NCI-H2227 (cell line): ENCODE data around the gene POU6F1.
"Not testable (repeated sequence)": the region's sequence is repeated elsewhere in the genome, so short reads cannot be mapped to it uniquely, and the experiment has no call there.

ENCODE experiments used
- DNase-seq: peaks from one replicate; lab custom pipeline; 2025; ENCODE audit not compliant: unreplicated experiment; lab: John Stamatoyannopoulos, UW

The POU6F1 gene

DNA sequence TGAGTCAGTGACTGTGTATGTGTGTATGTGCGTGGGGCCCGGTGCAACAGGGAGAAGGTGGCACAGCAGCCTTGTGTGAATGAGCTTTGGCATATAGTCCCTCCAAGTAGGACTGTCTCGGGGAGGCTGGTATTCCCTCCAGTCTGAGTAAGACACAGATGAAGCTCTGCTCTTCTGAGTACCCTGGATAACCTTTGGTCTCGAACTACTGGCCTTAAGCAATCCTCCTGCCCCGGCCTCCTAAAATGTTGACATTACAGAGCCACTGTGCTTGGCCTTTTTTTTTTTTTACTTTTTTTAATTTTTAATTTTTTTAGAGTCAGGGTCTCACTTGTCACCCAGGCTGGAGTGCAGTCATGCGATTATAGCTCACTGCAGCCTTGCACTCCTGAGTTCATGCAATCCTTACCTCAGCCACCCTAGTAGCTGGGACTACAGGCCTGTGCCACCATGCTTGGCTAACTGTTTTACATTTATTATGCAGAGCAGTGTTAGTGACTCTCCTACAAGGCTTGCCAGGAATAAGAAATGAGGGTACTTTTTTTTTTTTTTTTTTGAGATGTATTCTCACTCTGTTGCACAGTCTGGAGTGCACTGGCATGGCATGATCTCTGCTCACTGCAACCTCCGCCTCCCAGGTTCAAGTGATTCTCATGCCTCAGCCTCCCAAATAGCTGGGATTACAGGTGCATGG lies 11.4 kb upstream of the POU6F1 start:
- no peak for DNase-seq

DNA sequence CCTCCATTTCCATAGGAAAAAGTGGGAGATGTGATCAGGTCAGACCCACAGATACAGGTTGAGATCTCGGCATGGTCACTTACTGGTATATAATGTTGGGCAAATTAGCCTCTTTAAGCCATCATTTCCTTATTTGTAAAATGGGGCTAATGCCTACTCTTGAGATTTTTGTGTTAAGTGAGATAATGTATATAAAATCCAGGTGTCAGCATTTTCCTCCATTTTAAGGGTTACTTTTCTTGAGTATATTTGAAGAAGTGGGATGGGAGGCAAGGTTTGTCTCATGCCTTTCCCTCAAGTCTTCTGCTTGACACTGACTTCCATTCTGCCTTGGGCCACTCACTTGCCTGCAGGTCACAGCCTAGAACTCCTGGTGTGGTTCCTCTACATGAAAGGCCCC lies 10.1 kb upstream of the POU6F1 start:
- DNase-seq: no peak

DNA sequence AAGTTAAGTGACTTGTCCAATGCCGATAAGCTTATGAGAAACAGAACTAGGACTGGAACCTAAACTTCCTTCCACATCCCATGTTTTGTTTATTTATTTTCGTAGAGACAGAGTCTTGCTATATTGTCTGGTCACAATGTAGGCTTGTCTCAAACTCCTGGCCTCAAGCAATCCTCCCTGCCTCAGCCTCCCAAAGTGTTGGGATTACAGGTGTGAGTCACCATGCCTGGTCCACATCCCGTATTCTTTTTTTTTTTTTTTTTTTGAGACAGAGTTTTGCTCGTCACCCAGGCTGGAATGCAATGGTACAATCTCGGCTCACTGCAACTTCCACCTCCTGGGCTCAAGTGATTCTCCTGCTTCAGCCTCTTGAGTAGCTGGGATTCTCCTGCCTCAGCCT lies 9.2 kb upstream of the POU6F1 start:
- DNase-seq: not testable (repeated sequence)

DNA sequence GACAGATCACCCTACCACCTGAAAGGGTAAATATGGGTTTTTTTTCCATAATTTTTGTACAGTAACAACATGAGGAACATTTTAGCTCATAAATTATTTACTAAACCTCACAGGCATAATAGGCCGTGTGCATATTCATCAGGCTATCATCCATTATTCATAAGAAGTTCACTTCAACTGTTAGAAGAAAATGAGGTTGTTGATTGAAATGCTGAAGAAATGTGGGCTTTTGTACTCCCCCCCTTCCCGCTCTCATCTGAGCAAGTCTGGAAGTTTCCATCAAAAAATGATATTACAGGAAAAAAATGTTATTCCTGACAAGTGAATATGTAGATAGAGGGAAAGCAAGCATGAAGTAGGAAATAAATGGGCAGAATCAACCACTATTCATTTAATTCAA lies 7.9 kb upstream of the POU6F1 start:
- no peak for DNase-seq

DNA sequence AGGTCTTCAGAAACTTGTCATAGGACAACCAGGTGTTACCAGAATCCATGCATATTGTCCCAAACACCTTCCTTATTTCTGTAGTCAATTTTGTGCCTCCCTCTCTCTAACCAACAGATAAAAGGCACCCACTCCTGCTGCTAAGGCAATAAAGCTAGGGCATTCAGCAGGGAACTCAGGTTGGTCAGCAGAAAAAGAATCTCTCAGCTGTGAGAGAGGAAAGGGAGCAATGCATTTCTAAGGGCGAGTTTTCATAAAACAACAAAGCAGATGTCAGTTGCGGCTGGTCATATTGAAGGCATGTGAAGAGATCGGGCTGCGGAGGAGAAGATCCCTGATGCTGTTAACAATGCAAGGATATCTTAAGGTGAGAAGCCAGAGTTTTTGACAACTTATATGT lies 7.4 kb upstream of the POU6F1 start:
- no peak for DNase-seq

DNA sequence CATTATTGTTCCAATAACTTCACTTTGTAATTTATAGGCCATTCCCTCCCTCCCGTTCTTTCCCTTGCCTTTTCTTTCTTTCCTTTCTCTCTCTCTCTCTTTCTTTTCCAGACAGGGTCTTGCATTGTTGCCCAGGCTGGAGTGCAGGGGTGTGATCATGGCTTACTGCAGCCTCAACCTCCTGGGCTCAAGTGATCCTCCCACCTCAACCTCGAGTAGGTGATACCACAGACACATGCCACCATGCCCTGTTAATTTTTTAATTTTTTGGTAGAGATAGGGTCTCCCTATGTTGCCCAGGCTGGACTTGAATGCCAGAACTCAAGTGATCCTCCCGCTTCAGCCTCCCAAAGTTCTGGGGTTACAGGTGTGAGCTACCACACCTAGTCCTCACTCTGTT lies 6.8 kb upstream of the POU6F1 start:
- no peak for DNase-seq

DNA sequence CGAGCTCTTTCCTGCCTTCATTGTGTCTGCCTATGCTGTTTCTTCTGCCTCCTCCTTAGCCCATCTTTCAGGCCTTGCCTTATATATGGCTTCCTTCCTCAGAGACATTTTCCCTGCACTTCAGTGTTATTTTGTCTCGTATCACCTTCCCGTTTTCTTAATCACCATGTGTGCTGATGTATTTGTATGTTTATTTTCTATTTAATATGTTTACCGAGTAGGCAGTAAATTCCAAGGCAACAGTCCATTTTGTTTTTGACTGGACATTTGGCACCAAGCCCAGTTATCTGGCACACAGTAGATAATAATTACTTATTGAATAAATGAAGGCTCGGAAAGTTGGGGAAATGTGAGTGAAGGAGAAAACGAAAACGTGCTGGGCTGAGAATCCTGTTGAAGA lies 4.6 kb upstream of the POU6F1 start:
- peak; percentile 52 for DNase-seq

DNA sequence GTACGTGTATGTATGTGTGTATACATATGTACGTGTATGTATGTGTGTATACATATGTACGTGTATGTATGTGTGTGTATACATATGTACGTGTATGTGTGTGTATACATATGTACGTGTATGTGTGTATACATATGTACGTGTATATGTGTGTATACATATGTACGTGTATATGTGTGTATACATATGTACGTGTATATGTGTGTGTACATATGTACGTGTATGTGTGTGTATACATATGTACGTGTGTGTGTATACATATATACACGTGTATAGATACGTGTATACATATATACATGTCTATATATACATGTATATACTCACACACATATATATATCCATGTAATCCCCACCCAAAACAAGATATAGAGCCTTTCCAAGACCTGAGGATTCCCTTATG lies 2.0 kb upstream of the POU6F1 start:
- not testable (repeated sequence) for DNase-seq

DNA sequence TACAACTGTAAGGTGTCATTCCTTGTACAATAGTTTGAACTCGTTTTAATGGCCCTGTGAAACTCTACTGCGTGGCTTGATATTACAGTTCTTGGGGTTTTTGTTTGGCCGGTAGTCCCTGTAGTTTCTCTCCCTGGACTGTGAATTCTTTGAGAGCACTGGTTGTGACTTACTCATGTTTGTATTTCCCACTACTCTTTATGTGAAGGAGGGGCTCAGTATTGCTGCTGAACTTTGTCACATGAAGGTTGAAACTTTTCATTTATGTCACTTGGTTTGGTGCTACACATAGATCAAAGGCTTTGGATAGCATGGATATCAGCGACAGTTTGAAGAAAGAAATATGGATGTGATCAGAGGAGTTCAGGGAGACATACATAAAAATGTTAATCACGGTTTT lies 1.5 kb upstream of the POU6F1 start:
- no peak for DNase-seq

DNA sequence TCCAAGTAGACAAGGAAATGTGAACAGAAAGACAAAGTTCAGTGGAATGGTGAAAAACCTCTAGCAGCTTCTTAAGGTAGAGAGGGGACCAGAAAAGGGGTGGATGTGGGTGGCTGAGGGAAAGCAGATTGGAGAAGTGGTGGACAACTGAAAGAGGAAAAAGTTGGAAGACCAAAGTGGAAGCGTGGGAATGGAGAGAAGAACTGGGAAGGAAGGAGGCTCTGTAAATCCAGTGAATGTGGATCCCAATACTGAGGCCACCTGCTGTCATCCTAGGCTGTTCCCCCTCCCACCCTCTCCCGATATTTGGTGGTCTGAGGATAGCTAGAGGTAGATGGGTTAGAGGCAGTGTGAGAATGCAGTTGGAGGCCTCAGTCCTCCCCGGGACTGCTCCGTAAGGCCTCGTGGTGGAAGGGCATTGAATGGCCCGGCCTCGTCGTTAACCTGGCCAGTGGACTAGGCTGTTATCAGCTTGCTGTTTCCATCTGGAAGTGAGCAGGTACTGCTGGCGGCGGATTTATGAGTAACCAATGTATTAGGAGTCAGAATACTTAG lies 822 bp upstream of the POU6F1 start:
- peak; percentile 5 for DNase-seq

DNA sequence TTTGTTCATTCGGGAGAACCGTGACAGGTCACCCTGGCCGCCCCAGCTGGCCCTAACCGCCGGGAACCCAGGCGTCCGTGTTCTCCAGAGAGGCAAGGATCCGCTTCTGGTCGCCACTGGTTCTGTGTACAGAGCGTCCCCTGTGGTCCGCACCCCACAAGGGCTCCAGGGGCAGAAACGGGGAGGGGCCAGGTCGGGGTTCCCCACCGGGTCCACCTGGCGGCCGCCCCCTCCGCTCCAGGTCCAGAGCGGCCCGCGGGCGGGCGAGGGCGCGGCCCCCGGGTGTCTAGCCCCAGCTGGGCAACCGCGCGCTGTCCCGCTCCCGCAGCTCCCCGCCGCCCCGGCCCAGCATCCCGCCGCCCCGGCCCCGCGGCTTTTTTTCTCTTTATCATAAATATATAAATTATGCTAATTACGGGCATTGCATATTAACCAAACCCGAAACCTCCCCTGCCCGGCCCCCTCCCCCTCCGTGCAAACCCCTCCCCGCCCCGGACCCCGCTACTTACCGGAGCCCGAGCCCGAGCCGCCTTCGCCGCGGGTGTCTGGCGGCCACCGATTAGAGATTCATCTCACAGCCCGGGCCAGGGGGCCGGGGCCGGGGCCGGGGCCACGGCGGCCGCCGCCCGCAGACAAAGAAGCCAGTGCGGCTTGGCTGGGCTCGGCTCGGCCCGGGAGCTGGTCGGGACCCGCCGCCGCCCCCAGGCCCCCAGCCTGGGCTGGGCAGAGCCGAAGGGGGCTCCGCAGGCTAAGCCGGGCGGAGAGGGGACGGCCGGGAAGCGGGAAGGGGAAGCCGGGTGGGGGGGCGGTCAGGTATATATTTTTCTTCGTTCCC lies 512 bp downstream of the POU6F1 start:
- DNase-seq: peak; percentile 39

DNA sequence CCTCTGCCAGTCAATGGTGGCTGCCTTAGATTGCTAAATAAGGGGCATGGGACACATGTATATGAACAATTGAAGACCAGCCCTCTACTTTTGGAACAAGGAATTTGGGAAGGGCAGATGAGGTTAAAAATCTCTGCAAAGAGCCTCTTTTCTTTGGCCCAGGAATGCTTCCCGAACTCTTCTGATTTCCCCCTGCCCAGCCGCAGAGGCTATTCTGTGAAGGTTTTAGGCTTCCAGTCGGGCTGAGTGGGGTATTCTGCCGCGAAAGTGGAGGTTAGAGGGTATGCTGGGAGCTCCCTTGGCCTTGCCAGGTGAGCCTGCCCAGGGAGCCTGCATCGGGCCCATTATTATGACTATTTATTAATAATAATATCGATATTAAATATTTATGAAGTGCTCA lies 1.2 kb downstream of the POU6F1 start:
- DNase-seq: no peak

DNA sequence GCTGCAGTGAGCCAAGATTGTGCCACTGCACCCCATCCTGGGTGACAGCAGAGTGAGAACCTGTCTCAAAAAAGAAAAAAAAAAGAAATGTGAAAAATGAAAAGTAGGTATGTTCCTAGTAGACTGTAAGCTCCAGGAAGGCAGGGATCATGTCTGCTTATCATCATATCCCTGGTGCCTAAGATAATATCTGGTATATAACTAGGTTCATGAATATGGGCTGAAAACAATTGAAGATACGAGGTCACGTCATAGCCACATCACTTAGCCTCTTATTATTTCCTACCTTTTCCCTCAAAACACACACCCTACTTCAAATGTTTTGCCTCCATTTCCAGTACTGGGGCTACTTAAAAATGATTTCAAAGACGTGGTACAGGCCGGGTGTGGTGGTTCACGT lies 3.0 kb downstream of the POU6F1 start:
- no peak for DNase-seq

DNA sequence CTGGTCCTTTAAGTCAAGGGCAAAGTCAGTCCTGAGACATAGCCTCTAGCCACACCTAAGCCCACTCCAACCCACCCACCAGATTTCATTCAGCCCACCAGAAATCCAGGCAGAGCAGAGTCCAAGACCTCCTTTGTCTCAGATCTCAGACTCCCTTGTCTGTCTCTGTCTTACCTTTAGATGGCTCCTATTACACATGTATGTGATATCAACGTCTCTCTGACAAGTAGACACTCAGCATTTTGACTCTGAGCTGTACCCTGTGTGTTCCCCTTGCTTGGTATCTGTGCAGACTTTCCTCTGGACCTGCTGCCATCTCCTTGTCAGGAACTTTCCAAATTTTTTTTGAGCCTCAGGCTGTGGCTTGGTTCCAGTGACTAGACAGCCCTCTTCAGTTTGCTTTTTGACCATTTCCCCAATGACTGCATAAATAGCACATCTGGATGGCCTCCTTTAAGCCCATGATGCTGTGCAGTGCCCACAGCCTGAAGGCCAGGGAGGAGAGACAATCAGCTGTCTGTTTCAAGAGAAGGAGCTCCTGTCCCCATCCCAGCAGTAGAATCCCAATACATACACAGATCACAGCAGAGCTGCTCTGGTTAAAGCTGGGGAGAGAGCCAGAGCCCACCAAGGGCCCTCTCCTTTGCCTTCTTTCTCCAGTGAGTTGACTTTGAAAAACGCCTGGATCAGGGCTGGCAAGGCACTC lies 7.0 kb downstream of the POU6F1 start:
- DNase-seq: no peak

DNA sequence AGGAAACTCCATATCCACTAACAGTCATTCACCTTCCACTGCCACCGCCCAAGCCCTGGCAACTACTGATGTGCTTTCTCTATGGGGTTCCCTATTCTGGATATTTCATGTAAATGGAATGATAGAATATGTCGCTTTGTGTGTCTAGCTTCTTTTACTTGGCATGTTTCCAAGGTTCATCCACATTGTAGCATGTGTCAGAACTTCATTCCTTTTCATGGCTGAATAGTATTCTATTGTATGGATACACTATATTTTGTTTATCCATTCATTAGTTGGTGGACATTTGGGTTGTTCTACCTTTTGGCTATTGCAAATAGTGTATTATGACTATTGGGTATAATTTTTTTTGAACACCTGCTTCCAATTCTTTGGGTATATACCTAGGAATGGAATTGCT lies 8.6 kb downstream of the POU6F1 start:
- no peak for DNase-seq

DNA sequence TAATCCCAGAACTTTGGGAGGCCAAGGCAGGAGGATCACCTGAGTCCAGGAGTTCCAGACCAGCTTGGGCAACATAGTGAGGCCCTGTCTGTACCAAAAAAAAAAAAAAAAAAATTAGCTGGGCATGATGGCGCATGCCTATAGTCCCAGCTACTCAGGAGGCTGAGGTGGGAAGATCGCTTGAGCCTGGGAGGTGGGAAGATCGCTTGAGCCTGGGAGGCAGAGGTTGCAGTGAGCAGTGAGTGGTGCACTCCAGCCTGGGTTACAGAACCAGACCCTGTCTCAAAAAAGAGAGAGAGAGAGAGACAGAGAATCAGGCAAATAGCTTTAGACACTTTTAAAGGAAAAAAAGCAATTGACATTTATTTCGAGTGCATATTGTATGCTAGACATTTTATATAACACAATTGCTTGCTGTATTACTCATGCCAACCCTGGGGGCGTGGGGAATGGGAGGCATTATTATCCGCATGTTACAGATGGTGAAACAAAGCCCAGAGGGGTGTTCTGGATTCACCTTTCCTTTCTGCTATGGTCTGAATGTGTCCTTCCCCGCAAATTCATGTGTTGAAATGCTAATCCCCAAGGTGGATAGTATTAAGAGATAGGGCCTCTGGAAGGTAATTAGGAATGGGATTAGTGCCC lies 9.7 kb downstream of the POU6F1 start:
- DNase-seq: no peak

DNA sequence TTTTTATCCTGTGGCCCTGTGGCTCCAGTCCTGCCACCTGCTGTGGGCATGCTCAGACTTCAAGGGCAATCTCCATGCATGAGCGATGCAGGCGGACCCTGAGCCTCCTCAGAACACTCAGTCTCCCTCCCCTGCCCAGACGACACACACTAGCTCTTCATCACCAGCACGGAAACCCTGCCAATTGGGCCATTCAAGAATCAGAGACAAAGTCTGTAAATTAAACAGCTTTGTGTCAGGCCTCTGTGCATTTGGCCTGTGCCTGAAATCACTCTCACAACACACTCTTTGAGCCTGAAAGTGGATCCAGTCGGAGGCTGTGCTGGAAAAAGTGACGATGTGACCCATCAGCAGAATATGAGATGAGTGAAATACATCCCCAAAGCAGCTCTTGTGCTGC lies 12.5 kb downstream of the POU6F1 start:
- no peak for DNase-seq

DNA sequence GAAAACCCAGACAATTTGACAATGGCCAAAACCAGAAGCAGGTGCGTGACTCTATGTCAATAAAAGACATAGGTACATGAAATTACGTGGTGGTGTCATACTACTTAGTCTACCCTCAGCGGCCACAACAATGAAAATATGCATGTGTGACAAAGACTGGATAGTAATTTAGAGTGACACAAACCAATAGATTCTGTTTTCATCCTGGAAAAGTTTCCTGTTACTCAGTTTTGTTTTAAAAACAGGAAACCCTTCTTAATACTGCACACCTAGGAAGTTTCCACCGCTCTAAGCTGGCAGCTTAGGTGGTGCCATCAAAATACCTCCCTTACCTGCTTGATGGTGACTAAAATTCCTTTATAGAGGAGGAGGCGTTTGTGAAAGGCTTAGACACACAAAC lies 15.1 kb downstream of the POU6F1 start:
- no peak for DNase-seq

DNA sequence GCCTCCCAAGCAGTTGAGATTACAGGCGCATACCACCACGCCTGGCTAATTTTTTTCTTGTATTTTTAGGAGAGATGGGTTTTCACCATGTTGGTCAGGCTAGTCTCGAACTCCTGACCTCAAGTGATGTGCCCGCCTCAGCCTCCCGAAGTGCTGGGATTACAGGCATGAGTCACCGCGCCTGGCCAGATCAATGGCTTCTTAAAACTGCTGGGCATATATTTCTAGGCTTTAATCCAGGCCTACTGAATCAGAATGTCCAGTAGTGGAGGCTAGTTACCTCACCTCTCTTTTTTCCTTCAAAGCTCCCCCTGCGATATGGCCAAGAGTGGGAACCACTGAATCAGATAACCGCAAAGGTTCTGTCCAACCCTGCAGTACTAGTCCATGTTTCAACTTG lies 17.1 kb downstream of the POU6F1 start:
- no peak for DNase-seq

DNA sequence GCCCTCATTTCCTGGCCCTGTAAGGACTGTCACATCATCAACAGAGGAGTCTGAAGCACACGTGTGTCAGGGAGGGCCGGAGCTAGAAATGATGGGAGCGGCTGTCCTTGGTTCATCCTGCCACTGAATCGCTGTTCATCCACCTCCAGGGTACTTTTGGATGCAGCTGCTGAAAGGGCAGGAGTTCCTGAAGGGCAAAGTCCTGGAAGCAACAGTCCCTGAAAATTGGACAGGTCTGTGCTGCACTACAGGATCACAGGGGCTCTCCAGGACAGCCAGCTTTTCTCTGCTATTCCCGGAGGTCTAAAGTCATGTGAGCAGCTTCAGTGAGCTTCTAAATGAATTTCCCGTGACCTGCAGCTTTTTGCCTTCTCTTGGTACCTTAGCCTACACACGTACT lies 17.7 kb downstream of the POU6F1 start:
- no peak for DNase-seq

DNA sequence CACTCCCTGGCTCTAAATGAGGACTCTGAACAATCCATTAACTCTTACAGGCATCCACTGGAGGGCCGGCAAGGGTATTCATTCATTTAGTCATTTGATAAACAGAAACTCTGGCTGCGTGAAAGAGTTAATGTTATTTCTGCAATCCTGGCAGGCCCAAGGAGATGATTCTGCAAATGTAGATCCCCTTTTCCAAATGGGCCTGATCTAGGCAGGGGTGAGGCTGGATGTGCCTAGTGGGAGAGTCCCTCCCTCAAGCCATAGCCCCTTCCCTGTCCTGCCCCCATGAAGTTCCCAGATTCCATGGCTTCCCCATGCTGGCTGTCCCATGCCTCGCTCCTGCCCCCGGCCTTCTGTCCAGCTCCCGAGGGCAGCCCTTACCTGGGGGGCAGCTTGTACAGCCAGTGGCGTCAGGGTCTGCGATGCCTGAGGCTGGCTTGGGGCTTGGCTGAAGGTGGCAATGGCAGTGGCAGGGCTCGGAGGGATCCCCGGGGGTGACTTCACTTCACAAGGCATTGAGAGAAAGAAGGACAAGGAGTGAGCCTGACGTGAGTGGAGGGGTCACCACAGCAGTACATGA lies 18.4 kb downstream of the POU6F1 start:
- DNase-seq: no peak
